Mucosa of descending colon (tissue), 3 donors: ENCODE results near the gene COX17. TPM values are rescaled to one million over a fixed set of nuclear protein-coding genes. Genes with fewer than 3 reads are reported as not detected.

ENCODE experiments used
- ATAC-seq: fragments of 200-7000 bp; cut with Tn5 transposase; one replicate; pipeline ENCODE4 v1.9.1; 2020; ENCODE audit warnings: mild to moderate bottlenecking, moderate library complexity
- DNase-seq, 3 donors: peaks; one replicate each; pipeline ENCODE4 v3.0.0-alpha.2; 2020
- H3K36me3 ChIP-seq: fragments of 200-600 bp; one replicate; pipeline ENCODE4 v1.8.0; 2021; ENCODE audit warnings: low read depth, mild to moderate bottlenecking
- H3K4me1 ChIP-seq: fragments of 200-600 bp; one replicate; pipeline ENCODE4 v1.8.0; 2021; ENCODE audit warnings: low read depth, mild to moderate bottlenecking
- H3K4me3 ChIP-seq: fragments of 200-600 bp; one replicate; pipeline ENCODE4 v1.8.0; 2021; ENCODE audit warnings: mild to moderate bottlenecking
- H3K9me3 ChIP-seq: fragments of 200-600 bp; one replicate; pipeline ENCODE4 v1.8.0; 2021; ENCODE audit warnings: mild to moderate bottlenecking
- intact Hi-C, 2 donors: fragments of 100-400 bp; cut with DNase I in 1 of 2; cut with micrococcal nuclease in 1 of 2; formaldehyde crosslinking; loops; one replicate each; pipeline versions ENCODE4 v1.11.0 to v1.11.1; 2022; cut with DNase I, micrococcal nuclease
- total RNA-seq, 3 donors: library from RNA; stranded (reverse); fragmentation: NEBNext Ultra II Directional in 2 of 3; extraction: Animal tissue kit (Norgen Biotek cat#: 25700) in 2 of 3; gene quantifications; one replicate each; pipeline versions ENCODE4 v1.2.1 to v1.2.4, GENCODE V29; 2021 to 2023
- TF ChIP-seq, protein P1 (sequence below): fragments of 200-600 bp; IDR thresholded peaks from one replicate; pipeline ENCODE4 v1.8.0; 2022; ENCODE audit warnings: antibody characterized with exemption, mild to moderate bottlenecking
- donor health status: DM: no; HTN: no; CAD: no; lungs with moderate emphysema.
- donor health status: DM: no; HTN: no; CAD: no.
- donor health status: DM: no; HTN: yes; CAD: no.

Gene COX17
- total RNA-seq, 3 donors from 2014 or later: 45.5 to 56.4 (median 52.4) TPM

DNA sequence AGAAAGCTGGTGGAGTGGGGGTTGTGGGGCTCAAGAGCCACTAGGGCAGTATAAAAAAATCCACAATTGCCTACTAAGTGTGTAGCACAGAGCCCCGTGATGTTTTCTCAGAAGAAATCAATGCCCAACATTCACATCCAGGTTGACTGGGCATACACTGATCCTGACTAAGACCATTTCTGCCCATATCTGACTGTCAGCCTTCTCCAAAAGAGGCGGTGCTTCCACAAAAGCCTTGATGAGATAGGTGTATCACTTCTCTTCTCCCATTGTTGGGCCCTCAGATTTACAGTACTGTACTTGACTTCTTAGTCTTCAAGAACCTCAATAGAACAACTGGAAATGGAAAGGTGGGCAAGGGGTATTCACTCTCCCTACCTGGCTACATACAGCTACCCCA is 18.2 kb downstream of the COX17 start:
- no peaks in the 10 kb centered on the region for H3K4me1 ChIP-seq
- H3K9me3 ChIP-seq: no peaks in the 10 kb centered on the region
- intact Hi-C loops: no loop called here
- DNase-seq (no peak), ATAC-seq (no peak)
- TF ChIP-seq, protein P1, sequence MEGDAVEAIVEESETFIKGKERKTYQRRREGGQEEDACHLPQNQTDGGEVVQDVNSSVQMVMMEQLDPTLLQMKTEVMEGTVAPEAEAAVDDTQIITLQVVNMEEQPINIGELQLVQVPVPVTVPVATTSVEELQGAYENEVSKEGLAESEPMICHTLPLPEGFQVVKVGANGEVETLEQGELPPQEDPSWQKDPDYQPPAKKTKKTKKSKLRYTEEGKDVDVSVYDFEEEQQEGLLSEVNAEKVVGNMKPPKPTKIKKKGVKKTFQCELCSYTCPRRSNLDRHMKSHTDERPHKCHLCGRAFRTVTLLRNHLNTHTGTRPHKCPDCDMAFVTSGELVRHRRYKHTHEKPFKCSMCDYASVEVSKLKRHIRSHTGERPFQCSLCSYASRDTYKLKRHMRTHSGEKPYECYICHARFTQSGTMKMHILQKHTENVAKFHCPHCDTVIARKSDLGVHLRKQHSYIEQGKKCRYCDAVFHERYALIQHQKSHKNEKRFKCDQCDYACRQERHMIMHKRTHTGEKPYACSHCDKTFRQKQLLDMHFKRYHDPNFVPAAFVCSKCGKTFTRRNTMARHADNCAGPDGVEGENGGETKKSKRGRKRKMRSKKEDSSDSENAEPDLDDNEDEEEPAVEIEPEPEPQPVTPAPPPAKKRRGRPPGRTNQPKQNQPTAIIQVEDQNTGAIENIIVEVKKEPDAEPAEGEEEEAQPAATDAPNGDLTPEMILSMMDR: no peak
- no peak overlapping the region for H3K4me3 ChIP-seq
- H3K36me3 ChIP-seq: no peaks in the 10 kb centered on the region

DNA sequence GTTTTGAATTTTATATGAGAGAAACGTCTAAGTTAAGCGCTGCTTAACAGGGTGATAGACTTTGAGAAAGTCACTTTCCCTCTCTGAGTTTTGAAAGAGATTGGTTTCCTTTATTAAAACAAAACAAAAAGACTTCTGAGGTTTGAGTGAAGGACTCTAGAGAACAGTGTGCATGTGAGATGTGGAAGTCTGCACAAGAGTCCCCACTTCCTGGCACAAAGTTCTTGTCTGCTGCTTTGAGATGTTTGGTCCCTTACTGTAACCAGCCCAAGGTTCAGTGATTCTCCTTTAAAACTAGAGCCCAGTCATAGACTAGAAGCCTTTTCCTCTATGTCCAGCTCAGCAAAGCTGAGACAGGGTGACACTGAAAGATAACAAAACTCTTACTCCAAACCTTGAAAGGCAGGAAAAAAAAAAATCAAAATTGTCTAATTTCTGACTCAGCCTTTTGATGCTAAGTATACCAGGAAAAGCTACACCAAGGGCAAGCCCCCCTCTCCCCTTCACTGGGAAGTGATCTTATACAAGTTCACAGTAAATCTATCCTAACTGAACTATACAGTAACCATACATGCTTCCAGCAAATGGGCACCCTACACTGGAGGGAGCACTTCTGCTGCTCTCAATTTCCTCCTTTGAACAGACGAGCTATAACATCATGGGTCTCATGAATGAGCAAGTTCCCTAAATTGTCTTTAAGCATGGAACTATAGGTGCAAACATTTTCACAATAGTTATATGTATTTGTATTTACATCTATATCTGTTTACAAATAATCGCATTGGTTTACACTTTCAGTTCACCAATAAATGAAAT is 19.1 kb downstream of the COX17 start:
- Histone ChIP-seq H3K4me3 (no peak overlapping the region), H3K4me1 (no peaks in the 10 kb centered on the region), H3K9me3 (no peaks in the 10 kb centered on the region), H3K36me3 (no peaks in the 10 kb centered on the region)
- ATAC-seq (no peak), DNase-seq (no peak)
- intact Hi-C loops: no loop called here
- TF ChIP-seq, protein P1: no peak

DNA sequence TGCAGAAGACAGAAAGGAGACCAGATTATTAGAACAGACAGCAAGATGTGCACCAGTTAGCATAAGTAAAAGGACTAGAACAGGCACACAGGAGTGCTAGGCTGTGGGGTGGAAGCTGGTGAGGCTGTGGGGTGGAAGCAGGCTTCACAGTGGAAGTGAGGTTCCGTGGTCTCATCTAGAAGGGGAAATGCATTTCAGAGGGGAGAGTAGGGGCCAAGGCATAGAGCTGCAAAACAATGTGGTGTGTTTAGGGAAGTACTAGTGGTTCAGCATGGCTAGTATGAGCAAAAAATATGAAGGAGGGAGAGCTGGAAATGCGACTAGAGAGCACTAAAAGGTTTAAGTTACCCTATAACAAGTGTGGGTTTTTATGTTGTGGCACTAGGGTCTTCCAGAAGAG is 23.3 kb downstream of the COX17 start:
- ATAC-seq: no peak
- no peaks in the 10 kb centered on the region for H3K4me1 ChIP-seq
- no peaks in the 10 kb centered on the region for H3K9me3 ChIP-seq
- H3K4me3 ChIP-seq: no peak overlapping the region
- TF ChIP-seq, protein P1: no peak
- no peak for DNase-seq
- no peaks in the 10 kb centered on the region for H3K36me3 ChIP-seq
- intact Hi-C loops: no loop called here

DNA sequence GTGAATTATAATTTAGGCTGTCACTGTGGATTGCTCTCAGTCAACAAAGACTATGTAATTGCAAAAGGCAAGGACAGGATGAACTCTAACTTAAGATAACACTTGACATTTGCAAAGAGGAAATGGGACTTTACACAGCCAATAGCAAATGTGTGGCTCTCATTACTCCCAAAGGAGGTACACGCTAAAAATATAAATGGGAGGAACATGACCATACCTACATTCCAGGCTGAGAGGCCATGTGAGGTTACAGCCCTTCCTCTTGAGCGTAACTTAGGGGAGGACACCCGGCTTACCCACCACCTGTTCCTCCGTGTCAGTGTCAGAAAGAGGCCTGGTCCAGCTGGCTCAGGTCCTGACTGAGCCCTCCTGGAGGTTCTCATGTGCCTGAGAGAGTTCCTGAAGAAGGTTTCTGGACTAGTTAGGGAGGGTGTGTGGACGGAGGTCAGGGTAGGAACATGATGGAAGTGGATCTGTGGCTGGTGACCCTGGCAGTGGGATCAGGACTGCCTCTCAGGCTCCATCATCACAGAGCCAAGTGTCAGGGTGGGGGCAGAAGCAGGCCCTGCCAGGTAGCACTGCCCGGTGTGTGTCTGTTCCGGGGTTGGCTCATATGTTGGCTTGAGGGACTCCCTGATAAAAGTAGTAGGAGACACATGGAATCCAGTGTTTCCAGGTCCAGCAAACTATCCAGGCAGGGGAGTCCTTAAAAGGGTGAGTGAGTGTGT is 24.7 kb downstream of the COX17 start:
- TF ChIP-seq, protein P1: no peak
- peak; percentile 25 for ATAC-seq
- no peaks in the 10 kb centered on the region for H3K9me3 ChIP-seq
- no peaks in the 10 kb centered on the region for H3K36me3 ChIP-seq
- H3K4me3 ChIP-seq: no peak overlapping the region
- intact Hi-C loops: no loop called here
- no peaks in the 10 kb centered on the region for H3K4me1 ChIP-seq
- no peak for DNase-seq

DNA sequence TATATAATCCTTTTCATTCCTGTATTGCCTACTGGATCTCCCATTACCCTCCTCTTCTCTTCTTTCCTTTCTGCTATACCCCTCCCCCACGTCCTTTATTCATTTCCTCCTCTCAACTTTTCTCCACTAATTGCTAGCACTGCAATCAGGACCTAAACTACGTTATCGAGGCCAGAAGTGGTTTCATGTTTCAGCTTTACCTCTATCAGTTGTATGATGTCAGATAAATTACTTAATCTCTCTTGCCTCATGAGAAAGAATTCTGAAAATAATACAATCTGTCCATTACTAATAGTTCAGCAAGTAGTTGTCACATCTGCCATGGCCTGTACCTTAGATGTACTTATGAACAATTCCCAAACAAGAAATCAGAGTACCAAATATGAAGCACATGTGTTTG is 27.4 kb downstream of the COX17 start:
- TF ChIP-seq, protein P1: no peak
- H3K4me1 ChIP-seq: no peaks in the 10 kb centered on the region
- no peak overlapping the region for H3K4me3 ChIP-seq
- H3K36me3 ChIP-seq: no peaks in the 10 kb centered on the region
- no peaks in the 10 kb centered on the region for H3K9me3 ChIP-seq
- DNase-seq: no peak
- no peak for ATAC-seq
- intact Hi-C loops: no loop called here
